HG02588 (cell line): ENCODE results near the gene TCAP.
"Not testable (repeated sequence)": the region's sequence is repeated elsewhere in the genome, so short reads cannot be mapped to it uniquely, and the experiment has no call there.

Source experiments
- ATAC-seq: cut with Tn5 transposase; IDR thresholded peaks from one replicate; pipeline ENCODE4 v1.9.1; 2021; ENCODE audit warnings: mild to moderate bottlenecking, moderate library complexity; ENCODE audit not compliant: unreplicated experiment

Gene TCAP

DNA sequence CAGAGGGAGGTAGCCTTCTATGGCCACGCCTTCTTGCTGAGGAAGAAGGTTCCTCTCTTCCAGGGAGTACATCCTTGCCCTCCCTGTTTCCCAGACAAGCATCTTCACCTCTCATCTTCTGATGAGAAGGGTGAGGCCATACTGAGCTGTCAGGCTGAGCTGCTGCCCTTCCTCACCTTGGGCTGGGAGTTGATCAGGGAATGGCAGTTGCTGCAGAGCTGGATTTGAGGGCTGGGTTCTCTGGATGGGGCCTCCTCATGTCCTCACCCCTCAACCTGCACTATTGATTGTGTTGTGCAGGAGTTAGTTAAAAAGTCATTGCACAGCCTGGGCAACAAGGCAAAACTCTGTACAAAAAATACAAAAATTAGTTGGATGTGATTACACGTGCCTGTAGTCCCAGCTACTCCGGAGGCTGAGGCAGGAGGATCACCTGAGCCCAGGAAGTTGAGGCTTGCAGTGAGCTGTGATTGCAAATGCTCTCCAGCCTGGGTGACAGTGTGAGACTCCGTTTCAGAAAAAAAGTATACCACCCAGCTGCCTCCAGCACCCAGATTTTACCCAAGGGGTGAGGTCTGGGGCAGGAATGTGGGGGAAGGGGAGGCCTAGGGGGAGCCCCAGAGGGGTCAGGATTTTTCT lies 36.8 kb downstream of the TCAP start:
- ATAC-seq = no peak

- ATAC-seq = no peak
Measured at GRCh38 chr17:39702901-39703893, 38.0 kb downstream of the TCAP start.

DNA sequence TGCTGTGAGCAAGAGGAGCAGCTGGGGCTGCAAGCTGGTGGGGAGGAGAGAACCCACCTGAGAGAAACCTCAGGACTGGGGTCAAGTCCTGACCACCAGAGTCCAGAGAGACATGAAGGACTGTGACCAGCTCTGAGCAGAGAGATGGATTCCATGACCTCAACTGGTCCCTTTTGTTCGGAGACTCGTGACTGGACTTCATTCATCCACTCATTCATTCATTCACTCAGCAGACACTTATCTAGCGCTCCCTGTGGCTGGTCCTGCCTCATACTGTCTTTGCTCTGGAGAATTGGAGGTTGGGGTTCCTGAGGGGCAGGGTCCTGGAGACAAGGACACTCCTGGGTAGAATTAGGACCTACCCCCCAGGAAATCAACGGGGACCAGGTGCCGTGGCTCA lies 38.8 kb downstream of the TCAP start:
- ATAC-seq = no peak

DNA sequence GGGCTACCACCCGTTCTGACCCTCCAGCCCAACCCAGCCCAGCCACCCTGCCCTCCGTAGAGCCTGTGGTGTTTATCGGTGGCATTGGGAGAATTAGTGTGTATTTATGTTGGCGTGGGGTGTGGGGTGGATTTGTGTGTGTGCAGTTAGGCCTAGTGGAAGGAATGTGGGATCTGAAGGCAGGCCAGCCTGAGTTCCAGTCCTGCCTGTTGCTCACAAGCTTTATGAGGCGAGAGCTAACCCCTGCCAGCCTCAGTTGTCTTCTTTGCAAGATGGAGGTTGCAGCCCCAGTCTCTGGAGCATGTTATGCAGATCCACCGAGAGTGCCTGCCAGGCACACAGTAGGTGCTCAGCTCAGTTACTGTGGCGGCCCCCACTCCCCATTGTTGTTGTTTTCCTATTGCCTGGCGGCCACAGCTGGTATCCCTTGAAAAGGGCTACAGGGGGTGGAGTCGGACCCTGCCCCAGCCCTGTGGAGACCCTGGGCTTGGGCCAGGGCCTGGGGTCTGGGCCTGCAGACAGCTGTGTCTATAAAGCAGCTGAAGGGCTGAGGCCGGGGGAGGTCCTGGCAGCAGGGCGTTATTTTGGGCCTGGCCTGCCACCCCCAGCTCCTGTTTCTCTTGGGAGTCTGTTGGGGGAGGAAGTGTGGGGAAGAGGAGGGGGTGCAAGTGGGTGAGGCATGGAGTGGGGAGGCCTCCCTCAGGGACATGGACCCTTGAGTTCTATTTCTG lies 39.8 kb downstream of the TCAP start:
- ATAC-seq = no peak

DNA sequence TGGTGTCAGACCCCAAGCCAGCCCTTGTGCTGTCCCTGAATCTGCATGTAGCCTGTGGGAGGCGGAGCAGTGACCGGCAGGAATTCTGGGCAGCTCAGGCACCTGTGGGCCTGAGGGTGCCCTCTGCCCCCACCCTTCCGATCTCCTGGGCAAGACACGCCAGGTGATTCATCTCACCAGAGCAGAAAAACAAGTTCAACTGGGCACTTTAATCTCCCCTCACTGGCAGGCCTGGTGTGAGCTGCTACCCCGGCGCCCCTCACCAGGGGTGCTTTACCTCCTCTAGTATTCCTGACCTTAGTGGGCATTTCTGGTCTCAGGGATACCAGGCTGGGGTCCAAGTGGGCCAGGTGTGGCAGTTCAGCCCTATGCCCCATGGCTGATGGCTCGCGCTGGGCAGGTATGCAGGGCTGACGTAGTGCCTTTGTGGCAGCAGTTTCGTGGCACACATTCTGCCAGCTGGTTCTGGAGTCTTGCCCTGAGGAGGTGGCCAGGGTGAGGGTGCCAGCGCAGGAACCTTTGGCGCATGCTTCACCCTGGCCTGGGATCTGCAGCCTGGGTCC lies 40.7 kb downstream of the TCAP start:
- ATAC-seq = no peak

DNA sequence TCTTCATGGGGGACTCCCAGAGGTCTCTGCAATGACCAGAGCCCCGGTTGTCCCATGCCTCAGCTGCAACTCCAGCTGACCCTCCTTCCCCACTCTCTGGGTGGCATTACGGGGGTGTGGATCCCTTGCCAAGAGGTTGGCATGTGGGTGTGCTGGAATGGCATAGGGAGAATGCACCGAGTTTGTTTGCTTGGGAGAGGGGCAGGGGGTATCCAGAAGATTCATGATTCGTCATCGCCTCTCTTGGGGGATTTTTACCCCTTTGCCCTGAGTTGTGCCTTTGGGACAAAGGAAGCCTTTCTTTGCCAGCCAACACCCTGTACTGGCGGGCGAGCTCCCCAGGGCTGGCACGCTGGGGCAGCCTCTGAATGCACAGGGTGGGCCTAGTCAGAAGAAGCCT lies 41.2 kb downstream of the TCAP start:
- ATAC-seq = no peak

GRCh38 chr17:39706921-39707337 lies 41.8 kb downstream of the TCAP start:
- no peak for ATAC-seq

GRCh38 chr17:39709319-39709997 lies 44.3 kb downstream of the TCAP start:
- no peak for ATAC-seq

GRCh38 chr17:39709998-39710964 lies 45.1 kb downstream of the TCAP start:
- no peak for ATAC-seq

DNA sequence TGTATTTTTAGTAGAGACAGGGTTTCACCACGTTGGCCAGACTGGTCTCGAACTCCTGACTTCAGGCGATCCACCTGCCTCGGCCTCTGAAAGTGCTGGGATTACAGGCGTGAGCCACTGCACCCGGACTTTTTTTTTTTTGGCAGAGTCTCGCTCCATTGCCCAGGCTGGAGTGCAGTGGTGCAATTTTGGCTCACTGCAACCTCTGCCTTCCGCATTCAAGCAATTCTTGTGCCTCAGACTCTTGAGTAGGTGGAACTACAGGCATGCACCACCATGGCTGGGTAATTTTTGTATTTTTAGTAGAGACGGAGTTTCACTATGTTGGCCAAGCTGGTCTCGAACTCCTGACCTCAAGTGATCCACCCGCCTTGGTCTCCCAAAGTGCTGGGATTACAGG lies 45.9 kb downstream of the TCAP start:
- ATAC-seq = not testable (repeated sequence)

DNA sequence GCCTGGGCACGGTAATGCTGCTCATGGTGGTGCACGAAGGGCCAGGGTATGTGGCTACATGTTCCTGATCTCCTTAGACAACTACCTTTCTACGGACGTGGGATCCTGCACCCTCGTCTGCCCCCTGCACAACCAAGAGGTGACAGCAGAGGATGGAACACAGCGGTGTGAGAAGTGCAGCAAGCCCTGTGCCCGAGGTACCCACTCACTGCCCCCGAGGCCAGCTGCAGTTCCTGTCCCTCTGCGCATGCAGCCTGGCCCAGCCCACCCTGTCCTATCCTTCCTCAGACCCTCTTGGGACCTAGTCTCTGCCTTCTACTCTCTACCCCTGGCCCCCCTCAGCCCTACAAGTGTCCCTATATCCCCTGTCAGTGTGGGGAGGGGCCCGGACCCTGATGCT lies 46.7 kb downstream of the TCAP start:
- ATAC-seq = no peak

GRCh38 chr17:39714234-39714633 lies 49.1 kb downstream of the TCAP start:
- ATAC-seq = no peak

DNA sequence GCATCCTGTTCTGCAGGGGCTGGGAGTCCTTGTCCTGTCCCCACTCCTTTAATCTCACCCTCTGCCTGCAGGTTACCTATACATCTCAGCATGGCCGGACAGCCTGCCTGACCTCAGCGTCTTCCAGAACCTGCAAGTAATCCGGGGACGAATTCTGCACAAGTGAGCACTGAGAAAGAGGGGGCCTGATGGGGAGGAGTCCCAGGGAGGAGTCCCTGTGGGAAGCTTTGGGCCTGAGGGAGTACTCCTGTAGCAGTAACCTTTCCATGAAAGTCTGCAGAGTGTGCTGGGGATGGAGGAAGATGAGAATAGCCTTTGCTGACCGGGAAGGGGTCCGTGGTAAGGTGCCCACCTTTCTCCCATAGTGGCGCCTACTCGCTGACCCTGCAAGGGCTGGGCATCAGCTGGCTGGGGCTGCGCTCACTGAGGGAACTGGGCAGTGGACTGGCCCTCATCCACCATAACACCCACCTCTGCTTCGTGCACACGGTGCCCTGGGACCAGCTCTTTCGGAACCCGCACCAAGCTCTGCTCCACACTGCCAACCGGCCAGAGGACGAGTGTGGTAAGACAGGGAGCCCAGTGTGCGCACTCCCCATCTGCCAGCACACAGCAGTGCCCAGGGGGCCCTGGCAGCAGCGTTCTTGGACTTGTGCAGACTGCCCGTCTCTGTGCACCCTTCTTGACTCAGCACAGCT lies 50.4 kb downstream of the TCAP start:
- no peak for ATAC-seq
